GM12864 (cell line): ENCODE results near the gene DRGX.

Experiments
- DNase-seq: peaks from one replicate; pipeline ENCODE4 v3.0.0-alpha.2; 2011; ENCODE audit warnings: low read depth
- H3K4me3 ChIP-seq: 2 replicates; pipeline ENCODE4 v1.5.1; 2011; ENCODE audit warnings: mild to moderate bottlenecking, low read depth, low read length, control low read depth
- TF ChIP-seq, protein P1 (sequence below): IDR thresholded peaks from 2 replicates; pipeline ENCODE4 v1.5.1; 2011; ENCODE audit warnings: low read depth, mild to moderate bottlenecking, moderate library complexity, low read length, control low read depth, inconsistent platforms; ENCODE audit errors: missing control alignments

The DRGX gene

DNA sequence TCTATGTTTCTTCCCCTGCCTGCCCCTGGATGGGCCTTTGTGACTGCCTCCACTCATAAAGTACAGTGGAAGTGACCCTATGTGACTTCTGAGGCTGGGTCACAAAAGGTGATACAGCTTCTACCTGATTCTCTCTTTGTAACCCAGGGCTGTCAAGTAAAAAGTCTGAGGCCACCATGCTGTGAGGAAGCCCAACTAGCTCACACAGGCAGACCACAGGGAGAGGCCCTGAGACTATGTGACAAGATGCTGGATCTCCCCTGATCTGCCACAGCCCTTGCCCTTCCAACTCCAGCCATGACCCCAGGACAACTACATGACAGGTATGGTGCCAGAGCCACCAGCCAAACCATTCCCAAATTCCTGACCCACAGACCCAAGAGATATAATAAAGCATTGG, 45.8 kb downstream of the DRGX start:
- no peak for DNase-seq
- TF ChIP-seq, protein P1, sequence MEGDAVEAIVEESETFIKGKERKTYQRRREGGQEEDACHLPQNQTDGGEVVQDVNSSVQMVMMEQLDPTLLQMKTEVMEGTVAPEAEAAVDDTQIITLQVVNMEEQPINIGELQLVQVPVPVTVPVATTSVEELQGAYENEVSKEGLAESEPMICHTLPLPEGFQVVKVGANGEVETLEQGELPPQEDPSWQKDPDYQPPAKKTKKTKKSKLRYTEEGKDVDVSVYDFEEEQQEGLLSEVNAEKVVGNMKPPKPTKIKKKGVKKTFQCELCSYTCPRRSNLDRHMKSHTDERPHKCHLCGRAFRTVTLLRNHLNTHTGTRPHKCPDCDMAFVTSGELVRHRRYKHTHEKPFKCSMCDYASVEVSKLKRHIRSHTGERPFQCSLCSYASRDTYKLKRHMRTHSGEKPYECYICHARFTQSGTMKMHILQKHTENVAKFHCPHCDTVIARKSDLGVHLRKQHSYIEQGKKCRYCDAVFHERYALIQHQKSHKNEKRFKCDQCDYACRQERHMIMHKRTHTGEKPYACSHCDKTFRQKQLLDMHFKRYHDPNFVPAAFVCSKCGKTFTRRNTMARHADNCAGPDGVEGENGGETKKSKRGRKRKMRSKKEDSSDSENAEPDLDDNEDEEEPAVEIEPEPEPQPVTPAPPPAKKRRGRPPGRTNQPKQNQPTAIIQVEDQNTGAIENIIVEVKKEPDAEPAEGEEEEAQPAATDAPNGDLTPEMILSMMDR, result no peak
- no peak overlapping the region for H3K4me3 ChIP-seq

- DNase-seq, result no peak
- no peak overlapping the region for H3K4me3 ChIP-seq
- TF ChIP-seq, protein P1, result no peak
Measured at GRCh38 chr10:49349390-49349789, 46.5 kb downstream of the DRGX start.

DNA sequence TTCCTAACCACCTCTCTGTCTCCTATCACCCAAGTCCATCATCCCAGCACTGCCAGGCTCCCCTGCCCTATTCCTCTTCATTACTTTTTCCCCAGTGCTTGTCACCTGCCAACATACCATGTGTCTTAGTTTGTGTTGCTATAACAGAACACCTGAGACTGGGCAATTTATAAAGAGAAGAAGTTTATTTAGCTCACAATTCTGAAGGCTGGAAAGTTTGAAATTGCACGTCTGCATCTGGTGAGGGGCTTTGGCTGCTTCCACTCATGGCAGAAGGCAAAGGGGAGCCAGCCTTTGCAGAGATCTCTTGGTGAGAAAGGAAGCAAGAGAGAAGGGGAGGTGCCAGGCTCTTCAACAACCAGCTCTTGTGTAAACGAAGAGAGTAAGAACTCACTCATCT, 47.3 kb downstream of the DRGX start:
- H3K4me3 ChIP-seq, result no peak overlapping the region
- no peak for DNase-seq
- TF ChIP-seq, protein P1, result no peak

DNA sequence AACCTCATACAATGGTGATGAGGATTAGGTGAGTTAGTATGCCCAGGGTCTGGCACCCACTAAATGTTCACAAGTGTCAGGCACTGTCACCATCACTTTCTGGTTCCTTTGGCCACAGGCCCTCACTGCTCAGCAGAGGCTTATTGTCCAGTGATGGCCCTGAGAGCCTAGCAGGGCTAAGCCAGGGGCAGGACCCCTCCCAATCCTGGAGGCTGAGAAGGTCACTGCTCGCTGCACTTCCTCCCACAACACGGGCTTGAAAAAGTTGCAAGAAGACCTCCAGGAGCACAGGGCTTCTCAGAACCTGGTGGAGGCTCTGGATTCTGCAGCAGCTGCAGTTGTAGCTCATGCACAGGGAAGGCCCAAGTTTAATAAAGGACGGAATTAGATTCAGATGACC, 48.1 kb downstream of the DRGX start:
- no peak overlapping the region for H3K4me3 ChIP-seq
- no peak for DNase-seq
- TF ChIP-seq, protein P1, result no peak

DNA sequence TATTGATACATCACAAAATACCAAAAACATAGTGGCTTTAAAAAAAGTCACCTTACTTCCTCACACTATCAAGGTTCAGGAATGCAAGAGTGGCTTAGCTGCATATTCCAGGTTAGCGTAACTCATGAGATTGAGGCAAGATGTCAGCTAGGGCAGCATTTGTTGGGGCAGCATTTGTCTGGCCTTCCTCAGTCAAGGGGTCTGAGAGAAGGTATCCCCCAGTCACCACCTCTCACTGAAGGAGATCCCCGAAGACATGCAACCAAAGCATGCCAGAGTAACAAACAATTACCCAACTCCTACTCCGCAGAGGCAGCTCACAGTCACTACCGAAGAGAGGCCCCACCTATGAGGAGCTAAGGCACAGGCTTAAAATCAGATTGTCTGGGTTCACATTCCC, 48.5 kb downstream of the DRGX start:
- DNase-seq, result no peak
- TF ChIP-seq, protein P1, result no peak
- H3K4me3 ChIP-seq, result no peak overlapping the region

GRCh38 chr10:49344840-49345239, 51.0 kb downstream of the DRGX start:
- DNase-seq, result no peak
- TF ChIP-seq, protein P1, result no peak

DNA sequence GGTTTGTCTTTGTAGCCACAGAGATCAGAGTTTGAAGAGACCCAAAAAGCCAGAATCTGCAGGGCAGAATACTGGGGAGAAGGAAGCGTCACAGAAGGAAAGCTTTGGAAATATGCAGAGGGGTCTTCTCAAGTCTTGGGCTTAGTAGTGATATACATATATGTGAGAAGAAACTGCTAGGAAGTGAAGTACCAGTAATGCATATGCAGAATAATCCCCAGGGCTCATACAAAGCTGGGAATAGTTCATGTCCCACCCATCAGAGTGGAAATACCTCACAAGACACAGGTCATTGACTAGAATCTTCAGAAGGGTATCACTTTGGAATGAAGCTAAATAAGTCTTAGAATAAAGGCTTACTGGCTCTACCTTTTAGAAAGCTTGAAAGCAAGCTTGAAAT, 57.3 kb downstream of the DRGX start:
- TF ChIP-seq, protein P1, result no peak
- no peak overlapping the region for H3K4me3 ChIP-seq
- no peak for DNase-seq

More at GRCh38 chr10:49344840-49345239, 51.0 kb downstream of the DRGX start:
- H3K4me3 ChIP-seq, result no peak overlapping the region
